ENCODE data around the gene UBTD2. TPM values are rescaled to one million over a fixed set of nuclear protein-coding genes. Genes with fewer than 3 reads are reported as not detected.

UBTD2 gene
- total and polyA plus RNA-seq, 9 of the 15 experiments (the other 6 are each of a cell fraction or from before 2014, with no cell fraction given), result 0.01 to 0.46 (median 0.15) TPM; not detected in 1

- Histone ChIP-seq H3K9ac (ENCODE audit: insufficient read depth in 1 of 2, low read depth in 2 of 2, low read length in 2 of 2) (no peak overlapping the region), H4K20me1 (replicated peaks; ENCODE audit: control insufficient read depth, insufficient read depth, low read length) (no peaks in the 10 kb centered on the region), H3K4me3 (no peak overlapping the region), H3K9me3 (replicated peaks; ENCODE audit: control insufficient read depth, insufficient read depth, low read depth, low read length) (no peaks in the 10 kb centered on the region), H3K9me1 (ENCODE audit: control insufficient read depth, insufficient read depth, low read length) (no peaks in the 10 kb centered on the region), H3K27ac (ENCODE audit: extremely low read depth, low read depth, low read length) (no peak overlapping the region), H2AFZ (ENCODE audit: low read depth, low read length) (no peak overlapping the region), H3K4me2 (ENCODE audit: insufficient read depth, low read length) (no peak overlapping the region), H3K36me3 (ENCODE audit: control insufficient read depth, insufficient read depth, low read length) (no peaks in the 10 kb centered on the region), H3K79me2 (ENCODE audit: control insufficient read depth, insufficient read depth, low read length) (no peaks in the 10 kb centered on the region), H3K27me3 (ENCODE audit: control insufficient read depth in 2 of 2, insufficient read depth in 2 of 2, low read length in 2 of 2) (peaks cover 3 to 26% of the 10 kb centered on the region in 2 experiments; a peak in 4 of 5 replicates), H3K4me1 (replicated peaks in 1 of 2; ENCODE audit: control insufficient read depth in 2 of 2, insufficient read depth in 2 of 2, low read length in 2 of 2) (no peaks in the 10 kb centered on the region)
- intact Hi-C loops (cut with micrococcal nuclease), result no loop called here
- WGBS (ENCODE audit: insufficient coverage, low coverage, missing lambda C conversion rate), result 4% methylated on average over 4 of the region's 4 CpGs
- ChIA-PET CTCF (ENCODE audit: low intra/inter-chr PET ratio) (no interaction called here), POLR2A (interaction anchor here (0.7 kb wide), 1 partner anchor 9 kb away, joined by 3 read pairs; no protein-coding TSS in a partner anchor)
- DNase-seq (ENCODE audit: extremely low read depth in 1 of 4, low spot score in 3 of 4), result no peak
- TF ChIP-seq MYNN (IDR thresholded peaks at IDR 0.05) (no peak), MYNN (CRISPR knock-in tag; IDR thresholded peaks at IDR 0.05) (no peak), SNIP1 (IDR thresholded peaks at IDR 0.05; ENCODE audit: low read depth) (no peak), HDAC6 (IDR thresholded peaks at IDR 0.05; ENCODE audit: low read depth, low read length) (no peak), HIVEP1 (CRISPR knock-in tag; IDR thresholded peaks at IDR 0.05) (no peak), FOXP4 (CRISPR knock-in tag; IDR thresholded peaks at IDR 0.05; ENCODE audit: borderline replicate concordance) (no peak), RFX5 (IDR thresholded peaks at IDR 0.05; ENCODE audit: low read depth, low read length) (no peak)
- in situ Hi-C loops (cut with MboI), result no loop called here
- FAIRE-seq, result no peak
- BruUV-seq (replicated peaks), result no TSS peak
- no peak for ATAC-seq
These were observed 36.3 kb upstream of the UBTD2 start for GRCh38 chr5:172319708-172320441.
